GM21423 (cell line): ENCODE data around the gene MYO15B.

Experiments
- ATAC-seq: cut with Tn5 transposase; IDR thresholded peaks from one replicate; pipeline ENCODE4 v1.9.1; 2021; ENCODE audit warnings: mild to moderate bottlenecking, moderate library complexity; ENCODE audit not compliant: unreplicated experiment

MYO15B gene

GRCh38 chr17:75622771-75623273, 35.2 kb downstream of the MYO15B start:
- no peak for ATAC-seq

- ATAC-seq: no peak
Observed at GRCh38 chr17:75623386-75623785, 35.8 kb downstream of the MYO15B start.

- ATAC-seq: no peak
Observed at GRCh38 chr17:75624021-75624420, 36.4 kb downstream of the MYO15B start.

- no peak for ATAC-seq
Observed at GRCh38 chr17:75624714-75625345, 37.2 kb downstream of the MYO15B start.

GRCh38 chr17:75625813-75626486, 38.4 kb downstream of the MYO15B start:
- no peak for ATAC-seq

- ATAC-seq: no peak
Observed at GRCh38 chr17:75626496-75627038, 39.0 kb downstream of the MYO15B start.

- ATAC-seq: no peak
Observed at GRCh38 chr17:75627094-75627493, 39.5 kb downstream of the MYO15B start.

- ATAC-seq: no peak
Observed at GRCh38 chr17:75628425-75628824, 40.8 kb downstream of the MYO15B start.

GRCh38 chr17:75629157-75629556, 41.6 kb downstream of the MYO15B start:
- no peak for ATAC-seq

GRCh38 chr17:75630071-75630917, 42.7 kb downstream of the MYO15B start:
- ATAC-seq: no peak

GRCh38 chr17:75631353-75631752, 43.8 kb downstream of the MYO15B start:
- no peak for ATAC-seq

- no peak for ATAC-seq
Observed at GRCh38 chr17:75632428-75632827, 44.8 kb downstream of the MYO15B start.

- no peak for ATAC-seq
Observed at GRCh38 chr17:75632863-75633485, 45.4 kb downstream of the MYO15B start, which contains the start of gene SMIM5. SMIM5 (plus strand) TSS chr17:75633434; CDS start chr17:75640202, 6,768 bp downstream.

- ATAC-seq: no peak
Observed at GRCh38 chr17:75633486-75634375, 46.1 kb downstream of the MYO15B start.

GRCh38 chr17:75634376-75634740, 46.8 kb downstream of the MYO15B start:
- no peak for ATAC-seq

- no peak for ATAC-seq
Observed at GRCh38 chr17:75634754-75635609, 47.4 kb downstream of the MYO15B start.

- ATAC-seq: no peak
Observed at GRCh38 chr17:75635610-75636202, 48.1 kb downstream of the MYO15B start.

- no peak for ATAC-seq
Observed at GRCh38 chr17:75636381-75637142, 49.0 kb downstream of the MYO15B start.
